HEK293 (cell line): ENCODE measurements around the gene SHTN1.

ENCODE experiments used
- CTCF ChIA-PET: fragments of 350-600 bp; formaldehyde crosslinking; extraction: SDS; loops from one replicate; lab custom pipeline; 2021; ENCODE audit warnings: antibody characterized with exemption; lab: Yijun Ruan, JAX
- POLR2A ChIA-PET: fragments of 300-600 bp; formaldehyde crosslinking; extraction: SDS; loops from one replicate; lab custom pipeline; 2020; ENCODE audit warnings: antibody characterized with exemption, inconsistent platforms; lab: Yijun Ruan, JAX
- H3K27ac ChIP-seq: fragments of 200-500 bp; sonication (Bioruptor generic); 2 replicates; pipeline ENCODE4 v1.5.1; 2014; ENCODE audit warnings: low read depth, low read length, control low read depth, inconsistent platforms; ENCODE audit errors: extremely low read depth
- H3K36me3 ChIP-seq, 2 experiments: fragments of 200-500 bp in 1 of 2; sonication (Bioruptor generic) in 1 of 2; 1 replicate in 1 of 2; 2 replicates in 1 of 2; pipeline ENCODE4 v1.5.1; 2014 to 2017; ENCODE audit warnings: inconsistent platforms in 2 of 2, low read length in 2 of 2; ENCODE audit not compliant: control insufficient read depth in 2 of 2, insufficient read depth in 1 of 2
- H3K4me1 ChIP-seq: fragments of 200-500 bp; sonication (Bioruptor generic); 2 replicates; pipeline ENCODE4 v1.5.1; 2014; ENCODE audit warnings: mild to moderate bottlenecking, low read length, inconsistent platforms; ENCODE audit not compliant: control insufficient read depth, insufficient read depth
- H3K4me3 ChIP-seq: 2 replicates; pipeline ENCODE4 v1.5.1; 2011; ENCODE audit warnings: low read depth, mild to moderate bottlenecking, control low read depth, low read length, moderate library complexity
- H3K9me3 ChIP-seq: fragments of 200-500 bp; sonication (Bioruptor generic); 2 replicates; pipeline ENCODE4 v1.5.1; 2014; ENCODE audit warnings: low read depth, low read length, inconsistent platforms; ENCODE audit not compliant: control insufficient read depth, insufficient read depth
- BCL11A ChIP-seq: fragments of 450-650 bp; formaldehyde crosslinking; IDR thresholded peaks from 2 replicates; pipeline ENCODE4 v1.5.1; 2016; ENCODE audit warnings: low read depth, missing biosample characterization, missing genetic modification characterization
- KLF8 ChIP-seq: fragments of 450-650 bp; formaldehyde crosslinking; IDR thresholded peaks from 2 replicates; pipeline ENCODE4 v1.5.1; 2016; ENCODE audit warnings: missing biosample characterization, missing genetic modification characterization
- MZF1 ChIP-seq: fragments of 450-650 bp; formaldehyde crosslinking; IDR thresholded peaks from 2 replicates; pipeline ENCODE4 v1.5.1; 2017; ENCODE audit warnings: missing biosample characterization, missing genetic modification characterization, borderline replicate concordance
- OSR2 ChIP-seq: fragments of 450-650 bp; formaldehyde crosslinking; IDR thresholded peaks from 2 replicates; pipeline ENCODE4 v1.5.1; 2016; ENCODE audit warnings: missing biosample characterization, missing genetic modification characterization
- PRDM6 ChIP-seq: fragments of 450-650 bp; formaldehyde crosslinking; IDR thresholded peaks from 2 replicates; pipeline ENCODE4 v1.5.1; 2017; ENCODE audit warnings: missing biosample characterization, missing genetic modification characterization
- SALL2 ChIP-seq: fragments of 450-650 bp; formaldehyde crosslinking; IDR thresholded peaks from 2 replicates; pipeline ENCODE4 v1.5.0; 2017; ENCODE audit warnings: missing biosample characterization, mild to moderate bottlenecking, missing genetic modification characterization, borderline replicate concordance
- SP7 ChIP-seq: fragments of 450-650 bp; formaldehyde crosslinking; IDR thresholded peaks from 2 replicates; pipeline ENCODE4 v1.5.1; 2016; ENCODE audit warnings: missing biosample characterization, missing genetic modification characterization
- WT1 ChIP-seq: fragments of 450-650 bp; formaldehyde crosslinking; IDR thresholded peaks from 2 replicates; pipeline ENCODE4 v1.5.1; 2016; ENCODE audit warnings: missing biosample characterization, missing genetic modification characterization
- ZBTB17 ChIP-seq: fragments of 450-650 bp; formaldehyde crosslinking; IDR thresholded peaks from 2 replicates; pipeline ENCODE4 v1.5.1; 2016; ENCODE audit warnings: missing biosample characterization, missing genetic modification characterization
- ZFHX2 ChIP-seq: fragments of 450-650 bp; formaldehyde crosslinking; conservative IDR thresholded peaks from 2 replicates; pipeline ENCODE4 v1.5.1; 2016; ENCODE audit warnings: missing biosample characterization, missing genetic modification characterization
- ZFP37 ChIP-seq: fragments of 450-650 bp; formaldehyde crosslinking; IDR thresholded peaks from 2 replicates; pipeline ENCODE4 v1.5.1; 2016; ENCODE audit warnings: missing biosample characterization, missing genetic modification characterization
- ZFP69B ChIP-seq: fragments of 450-650 bp; formaldehyde crosslinking; IDR thresholded peaks from 2 replicates; pipeline ENCODE4 v1.5.1; 2016; ENCODE audit warnings: missing biosample characterization, missing genetic modification characterization
- ZNF155 ChIP-seq: fragments of 450-650 bp; formaldehyde crosslinking; IDR thresholded peaks from 2 replicates; pipeline ENCODE4 v1.5.1; 2016; ENCODE audit warnings: missing biosample characterization, missing genetic modification characterization
- ZNF184 ChIP-seq: fragments of 450-650 bp; IDR thresholded peaks from 2 replicates; pipeline ENCODE4 v1.5.1; 2018; ENCODE audit warnings: missing biosample characterization, mild to moderate bottlenecking, missing genetic modification characterization
- ZNF214 ChIP-seq: fragments of 450-650 bp; formaldehyde crosslinking; IDR thresholded peaks from 2 replicates; pipeline ENCODE4 v1.5.1; 2017; ENCODE audit warnings: missing biosample characterization, mild to moderate bottlenecking, missing genetic modification characterization, borderline replicate concordance
- ZNF223 ChIP-seq: fragments of 450-650 bp; formaldehyde crosslinking; IDR thresholded peaks from 2 replicates; pipeline ENCODE4 v1.5.1; 2016; ENCODE audit warnings: missing biosample characterization, missing genetic modification characterization
- ZNF366 ChIP-seq: fragments of 450-650 bp; formaldehyde crosslinking; conservative IDR thresholded peaks from 2 replicates; pipeline ENCODE4 v1.5.1; 2016; ENCODE audit warnings: missing biosample characterization, missing genetic modification characterization
- ZNF394 ChIP-seq: fragments of 450-650 bp; formaldehyde crosslinking; IDR thresholded peaks from 2 replicates; pipeline ENCODE4 v1.5.1; 2016; ENCODE audit warnings: missing biosample characterization, missing genetic modification characterization, mild to moderate bottlenecking, moderate library complexity, borderline replicate concordance
- ZNF501 ChIP-seq: fragments of 450-650 bp; formaldehyde crosslinking; IDR thresholded peaks from 2 replicates; pipeline ENCODE4 v1.5.1; 2016; ENCODE audit warnings: missing biosample characterization, missing genetic modification characterization
- ZNF514 ChIP-seq: fragments of 450-650 bp; formaldehyde crosslinking; IDR thresholded peaks from 2 replicates; pipeline ENCODE4 v1.5.1; 2016; ENCODE audit warnings: missing biosample characterization, missing genetic modification characterization
- ZNF660 ChIP-seq: fragments of 450-650 bp; IDR thresholded peaks from 2 replicates; pipeline ENCODE4 v1.5.1; 2018; ENCODE audit warnings: missing biosample characterization, mild to moderate bottlenecking, missing genetic modification characterization
- ZNF670 ChIP-seq: fragments of 450-650 bp; formaldehyde crosslinking; IDR thresholded peaks from 2 replicates; pipeline ENCODE4 v1.5.1; 2016; ENCODE audit warnings: missing biosample characterization, missing genetic modification characterization, low read depth
- ZNF776 ChIP-seq: fragments of 450-650 bp; formaldehyde crosslinking; IDR thresholded peaks from 2 replicates; pipeline ENCODE4 v1.5.0; 2017; ENCODE audit warnings: missing biosample characterization, missing genetic modification characterization, borderline replicate concordance
- ZNF843 ChIP-seq: fragments of 450-650 bp; formaldehyde crosslinking; IDR thresholded peaks from 2 replicates; pipeline ENCODE4 v1.5.1; 2016; ENCODE audit warnings: missing biosample characterization, missing genetic modification characterization
- TF ChIP-seq, protein P1 (sequence below): fragments of 450-650 bp; formaldehyde crosslinking; IDR thresholded peaks from 2 replicates; pipeline ENCODE4 v1.5.1; 2016; ENCODE audit warnings: missing biosample characterization, missing genetic modification characterization
- TF ChIP-seq, protein P2 (sequence below): fragments of 450-650 bp; formaldehyde crosslinking; IDR thresholded peaks from 2 replicates; pipeline ENCODE4 v1.5.1; 2016; ENCODE audit warnings: missing biosample characterization, missing genetic modification characterization, borderline replicate concordance
- TF ChIP-seq, protein P3 (sequence below): fragments of 450-650 bp; formaldehyde crosslinking; IDR thresholded peaks from 2 replicates; pipeline ENCODE4 v1.5.1; 2016; ENCODE audit warnings: missing biosample characterization, missing genetic modification characterization

SHTN1 gene

GRCh38 chr10:116892907-116893685 is 111.9 kb downstream of the SHTN1 start (continued):
- TF ChIP-seq ZNF501 (tag by site-specific recombination) (0 out of 2 replicates have a peak, but pooled peaks have one; percentile 15), OSR2 (tag by site-specific recombination) (peak; percentile 46)

- Histone ChIP-seq H3K4me1 (peaks cover 23% of the 10 kb centered on the region), H3K4me3 (no peak overlapping the region), H3K9me3 (no peaks in the 10 kb centered on the region), H3K27ac (no peak overlapping the region), H3K36me3 (peaks cover 0 to under 1% of the 10 kb centered on the region in 2 experiments; a peak in 1 of 3 replicates)
- POLR2A ChIA-PET, result no interaction called here
- CTCF ChIA-PET, result interaction anchor here (0.6 to 3.5 kb wide), 2 partner anchors 25 to 276 kb away, joined by 3 to 16 read pairs; no protein-coding TSS in a partner anchor
- TF ChIP-seq ZBTB17 (tag by site-specific recombination) (peak; percentile 74), SP7 (tag by site-specific recombination) (peak; percentile 70), ZNF660 (tag by site-specific recombination) (peak; percentile 100), ZNF155 (no peak), WT1 (tag by site-specific recombination) (0 out of 2 replicates have a peak, but pooled peaks have one; percentile 47), ZNF184 (tag by site-specific recombination) (peak; percentile 55; the same call in 1 of the 2 replicates), ZNF514 (tag by site-specific recombination) (no peak), ZNF214 (tag by site-specific recombination) (no peak), ZNF670 (no peak), ZFP37 (tag by site-specific recombination) (no peak), ZNF366 (peak; percentile 69), ZNF223 (tag by site-specific recombination) (no peak), ZNF776 (no peak), SALL2 (tag by site-specific recombination) (no peak), KLF8 (peak; percentile 25; the same call in 1 of the 2 replicates), PRDM6 (peak; percentile 99), ZNF394 (tag by site-specific recombination) (no peak), ZNF501 (tag by site-specific recombination) (no peak), MZF1 (tag by site-specific recombination) (no peak), ZFP69B (tag by site-specific recombination) (0 out of 2 replicates have a peak, but pooled peaks have one; percentile 16), ZNF843 (tag by site-specific recombination) (peak; percentile 66), BCL11A (0 out of 2 replicates have a peak, but pooled peaks have one; percentile 37), ZFHX2 (tag by site-specific recombination) (no peak)
- TF ChIP-seq, protein P1, sequence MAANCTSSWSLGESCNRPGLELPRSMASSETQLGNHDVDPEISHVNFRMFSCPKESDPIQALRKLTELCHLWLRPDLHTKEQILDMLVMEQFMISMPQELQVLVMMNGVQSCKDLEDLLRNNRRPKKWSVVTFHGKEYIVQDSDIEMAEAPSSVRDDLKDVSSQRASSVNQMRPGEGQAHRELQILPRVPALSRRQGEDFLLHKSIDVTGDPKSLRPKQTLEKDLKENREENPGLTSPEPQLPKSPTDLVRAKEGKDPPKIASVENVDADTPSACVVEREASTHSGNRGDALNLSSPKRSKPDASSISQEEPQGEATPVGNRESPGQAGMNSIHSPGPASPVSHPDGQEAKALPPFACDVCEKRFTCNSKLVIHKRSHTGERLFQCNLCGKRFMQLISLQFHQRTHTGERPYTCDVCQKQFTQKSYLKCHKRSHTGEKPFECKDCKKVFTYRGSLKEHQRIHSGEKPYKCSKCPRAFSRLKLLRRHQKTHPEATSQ, result no peak
- TF ChIP-seq, protein P2, sequence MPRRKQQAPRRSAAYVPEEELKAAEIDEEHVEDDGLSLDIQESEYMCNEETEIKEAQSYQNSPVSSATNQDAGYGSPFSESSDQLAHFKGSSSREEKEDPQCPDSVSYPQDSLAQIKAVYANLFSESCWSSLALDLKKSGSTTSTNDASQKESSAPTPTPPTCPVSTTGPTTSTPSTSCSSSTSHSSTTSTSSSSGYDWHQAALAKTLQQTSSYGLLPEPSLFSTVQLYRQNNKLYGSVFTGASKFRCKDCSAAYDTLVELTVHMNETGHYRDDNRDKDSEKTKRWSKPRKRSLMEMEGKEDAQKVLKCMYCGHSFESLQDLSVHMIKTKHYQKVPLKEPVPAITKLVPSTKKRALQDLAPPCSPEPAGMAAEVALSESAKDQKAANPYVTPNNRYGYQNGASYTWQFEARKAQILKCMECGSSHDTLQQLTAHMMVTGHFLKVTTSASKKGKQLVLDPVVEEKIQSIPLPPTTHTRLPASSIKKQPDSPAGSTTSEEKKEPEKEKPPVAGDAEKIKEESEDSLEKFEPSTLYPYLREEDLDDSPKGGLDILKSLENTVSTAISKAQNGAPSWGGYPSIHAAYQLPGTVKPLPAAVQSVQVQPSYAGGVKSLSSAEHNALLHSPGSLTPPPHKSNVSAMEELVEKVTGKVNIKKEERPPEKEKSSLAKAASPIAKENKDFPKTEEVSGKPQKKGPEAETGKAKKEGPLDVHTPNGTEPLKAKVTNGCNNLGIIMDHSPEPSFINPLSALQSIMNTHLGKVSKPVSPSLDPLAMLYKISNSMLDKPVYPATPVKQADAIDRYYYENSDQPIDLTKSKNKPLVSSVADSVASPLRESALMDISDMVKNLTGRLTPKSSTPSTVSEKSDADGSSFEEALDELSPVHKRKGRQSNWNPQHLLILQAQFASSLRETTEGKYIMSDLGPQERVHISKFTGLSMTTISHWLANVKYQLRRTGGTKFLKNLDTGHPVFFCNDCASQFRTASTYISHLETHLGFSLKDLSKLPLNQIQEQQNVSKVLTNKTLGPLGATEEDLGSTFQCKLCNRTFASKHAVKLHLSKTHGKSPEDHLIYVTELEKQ, result 0 out of 2 replicates have a peak, but pooled peaks have one; percentile 29
- TF ChIP-seq, protein P3, sequence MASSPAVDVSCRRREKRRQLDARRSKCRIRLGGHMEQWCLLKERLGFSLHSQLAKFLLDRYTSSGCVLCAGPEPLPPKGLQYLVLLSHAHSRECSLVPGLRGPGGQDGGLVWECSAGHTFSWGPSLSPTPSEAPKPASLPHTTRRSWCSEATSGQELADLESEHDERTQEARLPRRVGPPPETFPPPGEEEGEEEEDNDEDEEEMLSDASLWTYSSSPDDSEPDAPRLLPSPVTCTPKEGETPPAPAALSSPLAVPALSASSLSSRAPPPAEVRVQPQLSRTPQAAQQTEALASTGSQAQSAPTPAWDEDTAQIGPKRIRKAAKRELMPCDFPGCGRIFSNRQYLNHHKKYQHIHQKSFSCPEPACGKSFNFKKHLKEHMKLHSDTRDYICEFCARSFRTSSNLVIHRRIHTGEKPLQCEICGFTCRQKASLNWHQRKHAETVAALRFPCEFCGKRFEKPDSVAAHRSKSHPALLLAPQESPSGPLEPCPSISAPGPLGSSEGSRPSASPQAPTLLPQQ (tag by site-specific recombination), result 0 out of 2 replicates have a peak, but pooled peaks have one; percentile 27
Observed at GRCh38 chr10:116891208-116891607, 113.8 kb downstream of the SHTN1 start.
